HCT116 (cell line): ENCODE data around the gene MUC5B.

ENCODE experiments used
- CBX3 ChIP-seq: IDR thresholded peaks from 2 replicates; pipeline ENCODE4 v1.6.1; 2012; ENCODE audit warnings: low read depth
- EZH2 ChIP-seq: fragments of 200-600 bp; sonication (generic); IDR thresholded peaks from 2 replicates; pipeline ENCODE4 v1.6.1; 2017; ENCODE audit warnings: antibody characterized with exemption, mixed run types
- JUND ChIP-seq: IDR thresholded peaks from 2 replicates; pipeline ENCODE4 v1.6.1; 2012
- POLR2A ChIP-seq: IDR thresholded peaks from 2 replicates; pipeline ENCODE4 v1.7.0; 2011; ENCODE audit warnings: borderline replicate concordance; ENCODE audit not compliant: insufficient read depth, insufficient read length; ENCODE audit errors: extremely low read depth
- POLR2AphosphoS5 ChIP-seq: IDR thresholded peaks from 2 replicates; pipeline ENCODE4 v1.6.1; 2011; ENCODE audit warnings: mild to moderate bottlenecking, low read depth, low read length, moderate library complexity
- REST ChIP-seq: IDR thresholded peaks from 2 replicates; pipeline ENCODE4 v1.6.1; 2012; ENCODE audit warnings: low read depth
- YY1 ChIP-seq: IDR thresholded peaks from 2 replicates; pipeline ENCODE4 v1.6.1; 2011; ENCODE audit warnings: low read length, low read depth, moderate library complexity, mild to moderate bottlenecking; ENCODE audit not compliant: insufficient replicate concordance; ENCODE audit errors: extremely low read depth
- ZFX ChIP-seq: fragments of 450-650 bp; IDR thresholded peaks from 2 replicates; pipeline ENCODE4 v1.6.1; 2017
- TF ChIP-seq, protein P1 (sequence below), 3 experiments: fragments of 200-600 bp in 1 of 3; sonication (generic) in 1 of 3; IDR thresholded peaks in 2 of 3; conservative IDR thresholded peaks in 1 of 3; 2 replicates each; pipeline ENCODE4 v1.5.1; 2012 to 2017; ENCODE audit warnings: low read depth in 2 of 3, low read length in 2 of 3, antibody characterized with exemption in 1 of 3, borderline replicate concordance in 1 of 3, control low read depth in 1 of 3, mild to moderate bottlenecking in 1 of 3, mixed read lengths in 1 of 3, mixed run types in 1 of 3, moderate library complexity in 1 of 3; ENCODE audit not compliant: insufficient read depth in 1 of 3
- TF ChIP-seq, protein P2 (sequence below): IDR thresholded peaks from 2 replicates; pipeline ENCODE4 v1.6.1; 2012

GRCh38 chr11:1180947-1181391 is 41.9 kb upstream of the MUC5B start:
- TF ChIP-seq EZH2 (no peak), POLR2AphosphoS5 (no peak), REST (no peak), POLR2A (no peak), CBX3 (no peak), JUND (no peak), ZFX (no peak), YY1 (no peak)
- TF ChIP-seq, protein P1, sequence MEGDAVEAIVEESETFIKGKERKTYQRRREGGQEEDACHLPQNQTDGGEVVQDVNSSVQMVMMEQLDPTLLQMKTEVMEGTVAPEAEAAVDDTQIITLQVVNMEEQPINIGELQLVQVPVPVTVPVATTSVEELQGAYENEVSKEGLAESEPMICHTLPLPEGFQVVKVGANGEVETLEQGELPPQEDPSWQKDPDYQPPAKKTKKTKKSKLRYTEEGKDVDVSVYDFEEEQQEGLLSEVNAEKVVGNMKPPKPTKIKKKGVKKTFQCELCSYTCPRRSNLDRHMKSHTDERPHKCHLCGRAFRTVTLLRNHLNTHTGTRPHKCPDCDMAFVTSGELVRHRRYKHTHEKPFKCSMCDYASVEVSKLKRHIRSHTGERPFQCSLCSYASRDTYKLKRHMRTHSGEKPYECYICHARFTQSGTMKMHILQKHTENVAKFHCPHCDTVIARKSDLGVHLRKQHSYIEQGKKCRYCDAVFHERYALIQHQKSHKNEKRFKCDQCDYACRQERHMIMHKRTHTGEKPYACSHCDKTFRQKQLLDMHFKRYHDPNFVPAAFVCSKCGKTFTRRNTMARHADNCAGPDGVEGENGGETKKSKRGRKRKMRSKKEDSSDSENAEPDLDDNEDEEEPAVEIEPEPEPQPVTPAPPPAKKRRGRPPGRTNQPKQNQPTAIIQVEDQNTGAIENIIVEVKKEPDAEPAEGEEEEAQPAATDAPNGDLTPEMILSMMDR (IDR thresholded peaks at IDR 0.05 in 2 of 3, conservative IDR thresholded peaks at IDR 0.05 in 1 of 3; ENCODE audit: borderline replicate concordance in 1 of 3, insufficient read depth in 1 of 3, low read depth in 2 of 3, low read length in 2 of 3): no peak
- TF ChIP-seq, protein P2, sequence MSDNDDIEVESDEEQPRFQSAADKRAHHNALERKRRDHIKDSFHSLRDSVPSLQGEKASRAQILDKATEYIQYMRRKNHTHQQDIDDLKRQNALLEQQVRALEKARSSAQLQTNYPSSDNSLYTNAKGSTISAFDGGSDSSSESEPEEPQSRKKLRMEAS: no peak
